C4-2B (cell line): ENCODE data around the gene PITPNC1.

Experiments
- ZFX ChIP-seq: fragments of 450-650 bp; IDR thresholded peaks from 2 replicates; pipeline ENCODE4 v1.6.1; 2017
- TF ChIP-seq, protein P1 (sequence below): fragments of 450-650 bp; conservative IDR thresholded peaks from 2 replicates; pipeline ENCODE4 v1.5.1; 2017; ENCODE audit warnings: mild to moderate bottlenecking

DNA sequence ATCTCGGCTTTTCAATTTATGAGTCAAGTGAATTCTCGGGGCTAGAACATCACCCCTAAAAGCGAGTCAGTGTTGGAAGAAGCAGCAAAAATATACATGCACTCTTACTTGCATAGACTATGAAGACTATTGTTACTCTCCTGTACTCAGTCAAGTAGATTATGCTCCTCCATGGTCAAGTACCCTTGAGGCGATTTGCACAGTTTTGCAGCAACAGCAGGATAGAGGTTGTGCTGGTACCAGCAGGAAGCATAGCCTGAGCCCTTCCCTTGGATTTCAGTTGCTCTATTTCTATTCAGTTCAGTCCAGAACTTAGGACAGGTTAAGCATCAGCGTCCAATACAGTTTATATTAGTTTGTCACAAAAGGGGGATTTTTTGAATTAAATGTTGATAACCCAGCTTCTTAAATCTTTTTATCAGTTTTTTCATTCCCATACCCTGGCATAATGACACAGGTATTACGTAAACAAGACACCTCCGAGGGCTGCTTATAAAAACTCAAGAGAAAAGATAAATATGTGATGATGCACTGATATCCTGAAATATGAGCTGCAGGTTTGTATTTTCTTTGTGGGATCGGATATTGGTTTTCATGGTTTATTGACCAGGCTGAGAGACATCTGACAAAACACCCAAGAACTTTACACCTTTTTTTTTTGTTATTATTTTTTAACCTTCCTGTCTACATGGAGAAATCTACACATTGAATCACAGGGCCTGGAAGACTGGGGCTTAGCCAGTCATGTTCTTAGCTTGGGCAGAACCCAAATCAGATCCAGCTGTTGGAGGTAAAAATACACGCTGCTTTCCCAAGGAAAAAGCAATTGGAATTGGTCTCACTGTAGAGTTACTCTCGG, 144.1 kb downstream of the PITPNC1 start:
- TF ChIP-seq, protein P1, sequence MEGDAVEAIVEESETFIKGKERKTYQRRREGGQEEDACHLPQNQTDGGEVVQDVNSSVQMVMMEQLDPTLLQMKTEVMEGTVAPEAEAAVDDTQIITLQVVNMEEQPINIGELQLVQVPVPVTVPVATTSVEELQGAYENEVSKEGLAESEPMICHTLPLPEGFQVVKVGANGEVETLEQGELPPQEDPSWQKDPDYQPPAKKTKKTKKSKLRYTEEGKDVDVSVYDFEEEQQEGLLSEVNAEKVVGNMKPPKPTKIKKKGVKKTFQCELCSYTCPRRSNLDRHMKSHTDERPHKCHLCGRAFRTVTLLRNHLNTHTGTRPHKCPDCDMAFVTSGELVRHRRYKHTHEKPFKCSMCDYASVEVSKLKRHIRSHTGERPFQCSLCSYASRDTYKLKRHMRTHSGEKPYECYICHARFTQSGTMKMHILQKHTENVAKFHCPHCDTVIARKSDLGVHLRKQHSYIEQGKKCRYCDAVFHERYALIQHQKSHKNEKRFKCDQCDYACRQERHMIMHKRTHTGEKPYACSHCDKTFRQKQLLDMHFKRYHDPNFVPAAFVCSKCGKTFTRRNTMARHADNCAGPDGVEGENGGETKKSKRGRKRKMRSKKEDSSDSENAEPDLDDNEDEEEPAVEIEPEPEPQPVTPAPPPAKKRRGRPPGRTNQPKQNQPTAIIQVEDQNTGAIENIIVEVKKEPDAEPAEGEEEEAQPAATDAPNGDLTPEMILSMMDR: no peak
- no peak for TF ChIP-seq ZFX
